Hepatocyte (in vitro differentiated cells): ENCODE measurements around the gene RGS3. TPM values are rescaled to one million over a fixed set of nuclear protein-coding genes. Genes with fewer than 3 reads are reported as not detected.

Source experiments
- DNase-seq: peaks from one replicate; pipeline ENCODE4 v3.0.0-alpha.2; 2016; ENCODE audit warnings: low spot score
- H2AFZ ChIP-seq: fragments of 200-600 bp; sonication (generic); 2 replicates; pipeline ENCODE4 v1.6.0; 2016; ENCODE audit warnings: antibody characterized with exemption, mild to moderate bottlenecking
- H3K27ac ChIP-seq: fragments of 200-600 bp; sonication (generic); 2 replicates; pipeline ENCODE4 v1.5.1; 2016; ENCODE audit warnings: mild to moderate bottlenecking
- H3K27me3 ChIP-seq: fragments of 200-600 bp; sonication (generic); 2 replicates; pipeline ENCODE4 v1.6.1; 2016
- H3K36me3 ChIP-seq: fragments of 200-600 bp; sonication (generic); replicated peaks from 2 replicates; pipeline ENCODE4 v1.5.1; 2016; ENCODE audit warnings: low read depth; ENCODE audit not compliant: insufficient read depth
- H3K4me1 ChIP-seq: fragments of 200-600 bp; sonication (generic); 2 replicates; pipeline ENCODE4 v1.5.1; 2016; ENCODE audit warnings: mild to moderate bottlenecking, moderate library complexity; ENCODE audit not compliant: insufficient read depth
- H3K4me2 ChIP-seq: fragments of 200-600 bp; sonication (generic); 2 replicates; pipeline ENCODE4 v1.6.0; 2016
- H3K4me3 ChIP-seq: fragments of 200-600 bp; sonication (generic); 2 replicates; pipeline ENCODE4 v1.5.1; 2016; ENCODE audit warnings: mild to moderate bottlenecking
- H3K79me2 ChIP-seq: fragments of 200-600 bp; sonication (generic); 2 replicates; pipeline ENCODE4 v1.6.0; 2017; ENCODE audit warnings: mild to moderate bottlenecking
- H3K9me2 ChIP-seq: fragments of 200-600 bp; sonication (generic); replicated peaks from 2 replicates; pipeline ENCODE4 v1.6.0; 2017; ENCODE audit warnings: mild to moderate bottlenecking; ENCODE audit not compliant: insufficient read depth
- H3K9me3 ChIP-seq: fragments of 200-600 bp; sonication (generic); 2 replicates; pipeline ENCODE4 v1.5.1; 2016; ENCODE audit warnings: low read depth, mild to moderate bottlenecking
- H4K20me1 ChIP-seq: fragments of 200-600 bp; sonication (generic); 2 replicates; pipeline ENCODE4 v1.6.0; 2016; ENCODE audit warnings: mild to moderate bottlenecking; ENCODE audit not compliant: insufficient read depth, poor library complexity, severe bottlenecking
- EZH2 ChIP-seq: fragments of 200-600 bp; sonication (generic); IDR thresholded peaks from 2 replicates; pipeline ENCODE4 v1.6.1; 2016; ENCODE audit warnings: antibody characterized with exemption, mild to moderate bottlenecking, borderline replicate concordance
- EZH2phosphoT487 ChIP-seq: fragments of 200-600 bp; sonication (generic); IDR thresholded peaks from one replicate; pipeline ENCODE4 v1.6.1; 2018; ENCODE audit warnings: antibody characterized with exemption, mild to moderate bottlenecking, low read depth, moderate library complexity; ENCODE audit not compliant: unreplicated experiment, severe bottlenecking
- WGBS: methylation state at CpG from one replicate; pipeline ENCODE4 v1.1.6; 2016; ENCODE audit warnings: low lambda C conversion rate; ENCODE audit errors: missing lambda C conversion rate; 5-methylcytosine and 5-hydroxymethylcytosine counted together
- polyA plus RNA-seq: library from polyadenylated mRNA; unstranded; fragments of >200 nt; fragmentation: Nextera tagmentation; extraction: Ambion mirVana; gene quantifications from 2 replicates; pipeline ENCODE4 v1.2.1, GENCODE V29; 2016
- total RNA-seq: library from RNA; depleted of rRNA; stranded (reverse); fragments of >200 nt; gene quantifications from 2 replicates; pipeline ENCODE4 v1.2.3, GENCODE V29; 2014
- TF ChIP-seq, protein P1 (sequence below): fragments of 200-600 bp; sonication (generic); IDR thresholded peaks from 2 replicates; pipeline ENCODE4 v1.5.1; 2016; ENCODE audit warnings: antibody characterized with exemption, mild to moderate bottlenecking; ENCODE audit not compliant: poor library complexity

The RGS3 gene
- total and polyA plus RNA-seq, 2 experiments from 2014 or later = 48.0 to 62.7 TPM

DNA sequence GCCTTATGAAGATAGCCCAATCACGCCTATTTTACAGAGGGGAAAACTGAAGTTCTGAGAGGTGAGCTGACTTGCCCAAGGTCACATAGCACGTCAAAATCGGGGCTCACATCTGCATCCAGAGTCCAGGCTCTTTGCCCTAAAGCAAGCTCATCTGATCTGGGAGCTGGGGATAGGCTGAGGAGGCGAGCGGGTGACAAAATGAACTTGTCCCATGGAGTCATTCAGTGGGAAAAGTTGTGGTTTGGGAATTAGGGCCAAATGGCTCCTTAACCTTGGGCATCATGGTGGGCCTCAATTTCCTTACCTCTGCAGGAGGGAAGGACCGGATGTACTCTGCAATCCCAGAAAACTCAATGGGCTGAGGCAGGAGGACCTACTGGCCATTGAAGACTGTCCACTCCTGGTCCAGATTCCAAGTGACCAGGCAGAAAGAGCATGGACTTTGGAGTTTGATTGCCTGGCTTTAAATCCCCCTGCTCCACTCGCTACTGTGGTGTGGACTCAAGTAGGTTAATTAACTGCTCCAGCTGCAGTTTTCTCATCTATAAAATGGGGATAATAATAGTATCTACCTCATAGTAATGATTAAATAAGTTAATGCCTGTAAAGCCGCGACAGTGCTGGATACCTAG, 160.4 kb downstream of the RGS3 start:
- peaks cover 28% of the 10 kb centered on the region for H3K4me1 ChIP-seq
- TF ChIP-seq, protein P1, sequence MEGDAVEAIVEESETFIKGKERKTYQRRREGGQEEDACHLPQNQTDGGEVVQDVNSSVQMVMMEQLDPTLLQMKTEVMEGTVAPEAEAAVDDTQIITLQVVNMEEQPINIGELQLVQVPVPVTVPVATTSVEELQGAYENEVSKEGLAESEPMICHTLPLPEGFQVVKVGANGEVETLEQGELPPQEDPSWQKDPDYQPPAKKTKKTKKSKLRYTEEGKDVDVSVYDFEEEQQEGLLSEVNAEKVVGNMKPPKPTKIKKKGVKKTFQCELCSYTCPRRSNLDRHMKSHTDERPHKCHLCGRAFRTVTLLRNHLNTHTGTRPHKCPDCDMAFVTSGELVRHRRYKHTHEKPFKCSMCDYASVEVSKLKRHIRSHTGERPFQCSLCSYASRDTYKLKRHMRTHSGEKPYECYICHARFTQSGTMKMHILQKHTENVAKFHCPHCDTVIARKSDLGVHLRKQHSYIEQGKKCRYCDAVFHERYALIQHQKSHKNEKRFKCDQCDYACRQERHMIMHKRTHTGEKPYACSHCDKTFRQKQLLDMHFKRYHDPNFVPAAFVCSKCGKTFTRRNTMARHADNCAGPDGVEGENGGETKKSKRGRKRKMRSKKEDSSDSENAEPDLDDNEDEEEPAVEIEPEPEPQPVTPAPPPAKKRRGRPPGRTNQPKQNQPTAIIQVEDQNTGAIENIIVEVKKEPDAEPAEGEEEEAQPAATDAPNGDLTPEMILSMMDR = no peak
- TF ChIP-seq EZH2 (no peak), EZH2phosphoT487 (no peak)
- no peaks in the 10 kb centered on the region for H3K9me3 ChIP-seq
- WGBS = 97% methylated on average over 9 of the region's 9 CpGs
- no peaks in the 10 kb centered on the region for H4K20me1 ChIP-seq
- DNase-seq = no peak
- no peak overlapping the region for H2AFZ ChIP-seq
- H3K9me2 ChIP-seq = no peaks in the 10 kb centered on the region
- peak overlapping the region; percentile 98 for H3K27ac ChIP-seq
- H3K36me3 ChIP-seq = no peaks in the 10 kb centered on the region
- no peaks in the 10 kb centered on the region for H3K27me3 ChIP-seq
- no peak overlapping the region for H3K4me3 ChIP-seq
- H3K4me2 ChIP-seq = no peak overlapping the region
- no peaks in the 10 kb centered on the region for H3K79me2 ChIP-seq

DNA sequence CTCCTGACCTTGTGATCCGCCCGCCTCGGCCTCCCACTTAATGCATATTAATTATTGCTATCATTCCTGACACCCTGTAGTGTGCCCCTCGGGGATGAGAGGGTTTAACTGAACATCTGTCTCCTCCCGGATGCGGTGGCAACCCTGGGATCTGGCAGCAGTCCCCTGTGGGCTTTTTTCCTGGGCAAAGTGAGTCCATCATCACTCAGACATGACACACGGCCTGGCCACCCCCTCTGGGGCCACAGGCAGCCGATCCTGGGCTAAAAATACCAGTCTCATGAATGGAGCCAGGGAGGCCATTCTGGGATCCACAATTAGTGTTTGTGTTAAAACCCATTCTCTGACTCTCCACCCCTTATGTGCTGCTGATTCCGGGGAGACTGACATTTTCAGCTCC, 161.2 kb downstream of the RGS3 start:
- H3K4me3 ChIP-seq = no peak overlapping the region
- peaks cover 26% of the 10 kb centered on the region for H3K4me1 ChIP-seq
- 75% methylated on average over 9 of the region's 9 CpGs for WGBS
- no peaks in the 10 kb centered on the region for H3K79me2 ChIP-seq
- no peaks in the 10 kb centered on the region for H3K9me3 ChIP-seq
- no peak overlapping the region for H2AFZ ChIP-seq
- no peak for DNase-seq
- H3K27me3 ChIP-seq = no peaks in the 10 kb centered on the region
- no peak overlapping the region for H3K27ac ChIP-seq
- H3K4me2 ChIP-seq = no peak overlapping the region
- H3K9me2 ChIP-seq = no peaks in the 10 kb centered on the region
- H3K36me3 ChIP-seq = no peaks in the 10 kb centered on the region
- no peak for TF ChIP-seq EZH2
- no peak for TF ChIP-seq EZH2phosphoT487
- TF ChIP-seq, protein P1 = no peak
- no peaks in the 10 kb centered on the region for H4K20me1 ChIP-seq

DNA sequence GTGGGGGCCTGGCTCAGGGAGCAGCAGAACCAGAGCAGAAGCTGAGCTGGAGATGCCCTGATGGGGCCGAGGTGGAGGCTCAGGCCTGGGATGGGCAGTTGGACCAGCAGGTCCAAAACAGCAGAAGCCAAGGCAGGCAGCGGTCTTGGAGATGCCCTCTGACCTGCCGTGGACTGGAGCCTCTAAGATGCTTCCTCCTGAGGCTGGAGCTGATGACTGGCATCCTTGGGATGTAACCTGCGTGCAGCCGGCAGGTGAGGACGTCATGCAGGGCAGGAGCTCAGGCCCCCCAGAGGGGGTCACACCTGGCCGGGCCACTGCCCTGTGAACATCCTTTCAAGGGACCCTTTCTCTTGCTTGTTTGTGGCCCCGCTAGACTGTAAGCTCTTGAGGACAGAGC, 162.0 kb downstream of the RGS3 start:
- 96% methylated on average over 8 of the region's 8 CpGs for WGBS

More for the DNA sequence above, 162.0 kb downstream of the RGS3 start:
- Histone ChIP-seq H2AFZ (no peak overlapping the region), H3K9me2 (no peaks in the 10 kb centered on the region), H3K4me1 (peaks cover 20% of the 10 kb centered on the region), H3K9me3 (no peaks in the 10 kb centered on the region), H3K79me2 (no peaks in the 10 kb centered on the region), H4K20me1 (no peaks in the 10 kb centered on the region), H3K4me3 (no peak overlapping the region), H3K27me3 (no peaks in the 10 kb centered on the region), H3K27ac (no peak overlapping the region), H3K4me2 (no peak overlapping the region), H3K36me3 (no peaks in the 10 kb centered on the region)
- no peak for DNase-seq
- TF ChIP-seq, protein P1 = no peak
- TF ChIP-seq EZH2 = no peak
- TF ChIP-seq EZH2phosphoT487 = no peak
